ENCODE results near the gene LRRC8B. TPM values are rescaled to one million over a fixed set of nuclear protein-coding genes. Genes with fewer than 3 reads are reported as not detected.

The LRRC8B gene
- total RNA-seq, 4 donors from 2014 or later: 7.0 to 10.5 (median 8.7) TPM

- DNase-seq: no peak
- Histone ChIP-seq H3K4me3 (no peak overlapping the region), H3K36me3 (no peaks in the 10 kb centered on the region), H3K27ac (no peak overlapping the region), H3K27me3 (no peaks in the 10 kb centered on the region), H3K9me3 (no peaks in the 10 kb centered on the region), H3K4me1 (no peaks in the 10 kb centered on the region)
- 71 to 76% methylated on average over 3 to 6 of the region's 6 CpGs for WGBS, 2 donors (ENCODE audit: low coverage in 1 of 2)
- intact Hi-C loops (cut with DNase I; ENCODE audit: low total_unique reads) (loop anchor here (10.0 kb wide), 1 partner anchor 118 kb away; no protein-coding TSS in a partner anchor), in situ Hi-C loops (cut with MboI; ENCODE audit: low pct_ligation_motif_present in 1 of 4, low pct_unique_long_range_greater_than_20kb in 1 of 4, low sequenced_read_pairs in 3 of 4) (loop anchor here in 1 of 4 donors (10.0 kb wide), 1 partner anchor 128 kb away; no protein-coding TSS in a partner anchor)
- TF ChIP-seq CTCF (IDR thresholded peaks at IDR 0.05): no peak
- TF ChIP-seq POLR2A (IDR thresholded peaks at IDR 0.05): no peak
- no peak for TF ChIP-seq EP300 (IDR thresholded peaks at IDR 0.05; ENCODE audit: low read depth)
- TF ChIP-seq POLR2AphosphoS5 (IDR thresholded peaks at IDR 0.05): no peak
Measured at GRCh38 chr1:89602871-89603404, 78.3 kb downstream of the LRRC8B start.

DNA sequence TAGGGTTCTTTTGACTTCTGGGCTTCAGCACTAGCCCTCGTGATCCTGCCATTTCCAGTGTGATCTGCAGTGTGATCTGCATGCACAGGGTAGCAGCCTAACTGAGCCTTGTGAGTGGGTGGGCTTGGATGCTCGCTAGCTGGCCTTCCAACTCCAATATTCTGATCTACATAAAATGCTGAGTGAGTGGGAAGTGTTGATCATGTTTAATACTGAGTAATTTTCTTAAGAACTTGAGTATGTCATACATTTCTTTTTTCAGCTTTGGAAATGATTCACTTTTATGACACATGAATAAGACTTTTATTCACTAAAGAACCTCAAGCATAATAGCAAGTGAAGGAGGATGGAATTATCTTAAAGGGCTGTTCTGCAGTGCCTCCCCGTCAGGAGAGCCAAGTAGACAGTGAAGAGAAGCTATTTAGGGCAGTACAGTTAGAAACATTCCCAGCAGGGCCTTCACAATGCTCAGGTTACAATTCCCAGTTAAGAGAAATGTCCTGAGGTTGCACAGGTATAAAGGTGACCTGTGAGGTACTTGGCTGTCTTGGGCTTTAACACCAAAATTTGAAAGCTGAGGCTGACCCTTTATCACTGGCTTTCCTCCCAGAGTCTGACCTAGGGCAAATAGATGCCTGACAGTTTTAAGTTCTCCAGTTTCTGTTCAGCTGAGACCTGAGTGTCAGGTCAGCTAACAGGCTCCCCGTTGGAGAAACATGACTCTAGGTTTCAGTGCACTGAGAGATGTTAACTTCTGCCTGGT, 79.2 kb downstream of the LRRC8B start:
- no peaks in the 10 kb centered on the region for H3K9me3 ChIP-seq
- H3K36me3 ChIP-seq: no peaks in the 10 kb centered on the region
- no peak for TF ChIP-seq POLR2AphosphoS5 (IDR thresholded peaks at IDR 0.05)
- TF ChIP-seq CTCF (IDR thresholded peaks at IDR 0.05): no peak
- no peak for TF ChIP-seq EP300 (IDR thresholded peaks at IDR 0.05; ENCODE audit: low read depth)
- no peak for TF ChIP-seq POLR2A (IDR thresholded peaks at IDR 0.05)
- intact Hi-C loops (cut with DNase I; ENCODE audit: low total_unique reads) (loop anchor here (10.0 kb wide), 1 partner anchor 119 kb away; no protein-coding TSS in a partner anchor), in situ Hi-C loops (cut with MboI; ENCODE audit: low pct_ligation_motif_present in 1 of 4, low pct_unique_long_range_greater_than_20kb in 1 of 4, low sequenced_read_pairs in 3 of 4) (loop anchor here in 1 of 4 donors (10.0 kb wide), 1 partner anchor 129 kb away; no protein-coding TSS in a partner anchor)
- WGBS, 2 donors (ENCODE audit: low coverage in 1 of 2): 34 to 68% methylated on average over 2 to 4 of the region's 4 CpGs
- H3K4me1 ChIP-seq: no peaks in the 10 kb centered on the region
- no peak overlapping the region for H3K4me3 ChIP-seq
- no peak for DNase-seq
- H3K27me3 ChIP-seq: no peaks in the 10 kb centered on the region
- H3K27ac ChIP-seq: no peak overlapping the region

DNA sequence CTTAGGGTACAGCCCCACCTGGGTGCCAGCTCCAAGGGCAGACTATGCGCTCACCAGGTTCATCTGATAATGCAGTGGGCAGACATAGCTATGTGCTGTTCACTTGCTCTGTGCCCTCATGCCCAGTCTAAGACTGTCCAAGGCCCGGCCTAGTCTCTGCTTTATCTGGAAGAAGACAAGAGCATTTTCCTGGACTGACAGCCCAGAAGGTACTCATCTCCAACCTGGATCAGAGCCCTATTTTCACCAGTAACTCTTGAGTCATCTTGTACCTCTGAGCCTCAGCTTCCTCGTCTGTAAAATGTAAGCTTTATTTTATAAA, 79.7 kb downstream of the LRRC8B start:
- Histone ChIP-seq H3K9me3 (no peaks in the 10 kb centered on the region), H3K4me3 (no peak overlapping the region), H3K4me1 (no peaks in the 10 kb centered on the region), H3K27me3 (no peaks in the 10 kb centered on the region), H3K27ac (no peak overlapping the region), H3K36me3 (no peaks in the 10 kb centered on the region)
- 86 to 100% methylated on average over 1 to 3 of the region's 3 CpGs for WGBS, 2 donors (ENCODE audit: low coverage in 1 of 2)
- intact Hi-C loops (cut with DNase I; ENCODE audit: low total_unique reads) (loop anchor here (10.0 kb wide), 1 partner anchor 120 kb away; no protein-coding TSS in a partner anchor), in situ Hi-C loops (cut with MboI; ENCODE audit: low pct_ligation_motif_present in 1 of 4, low pct_unique_long_range_greater_than_20kb in 1 of 4, low sequenced_read_pairs in 3 of 4) (loop anchor here in 1 of 4 donors (10.0 kb wide), 1 partner anchor 130 kb away; no protein-coding TSS in a partner anchor)
- TF ChIP-seq CTCF (IDR thresholded peaks at IDR 0.05) (no peak), POLR2A (IDR thresholded peaks at IDR 0.05) (no peak), EP300 (IDR thresholded peaks at IDR 0.05; ENCODE audit: low read depth) (no peak), POLR2AphosphoS5 (IDR thresholded peaks at IDR 0.05) (no peak)
- no peak for DNase-seq

DNA sequence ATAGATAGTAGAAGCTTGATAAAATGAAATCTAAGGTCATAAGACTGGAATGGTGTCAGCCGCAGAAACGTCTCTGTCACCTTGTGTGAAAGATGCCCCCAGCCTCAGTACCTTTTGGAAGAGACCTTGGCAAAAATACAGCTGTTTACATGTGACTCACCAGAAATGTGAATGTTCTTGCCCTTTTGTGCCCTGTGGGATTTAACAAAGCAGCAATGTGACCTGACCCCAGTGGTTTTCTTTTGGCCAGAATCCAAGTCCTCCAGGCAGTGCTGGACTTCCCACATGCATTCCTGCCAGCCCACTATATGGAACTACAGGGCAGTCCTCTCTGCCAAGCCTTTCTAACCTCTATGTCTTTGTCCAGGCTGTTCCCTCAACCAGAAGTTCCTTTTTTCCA, 81.1 kb downstream of the LRRC8B start:
- Histone ChIP-seq H3K4me1 (no peaks in the 10 kb centered on the region), H3K36me3 (no peaks in the 10 kb centered on the region), H3K4me3 (no peak overlapping the region), H3K27ac (no peak overlapping the region), H3K9me3 (no peaks in the 10 kb centered on the region), H3K27me3 (no peaks in the 10 kb centered on the region)
- no peak for DNase-seq
- TF ChIP-seq EP300 (IDR thresholded peaks at IDR 0.05; ENCODE audit: low read depth): no peak
- TF ChIP-seq CTCF (IDR thresholded peaks at IDR 0.05): no peak
- no peak for TF ChIP-seq POLR2A (IDR thresholded peaks at IDR 0.05)
- TF ChIP-seq POLR2AphosphoS5 (IDR thresholded peaks at IDR 0.05): no peak
- intact Hi-C loops (cut with DNase I; ENCODE audit: low total_unique reads) (loop anchor here (10.0 kb wide), 1 partner anchor 121 kb away; no protein-coding TSS in a partner anchor), in situ Hi-C loops (cut with MboI; ENCODE audit: low pct_ligation_motif_present in 1 of 4, low pct_unique_long_range_greater_than_20kb in 1 of 4, low sequenced_read_pairs in 3 of 4) (loop anchor here in 1 of 4 donors (10.0 kb wide), 1 partner anchor 131 kb away; no protein-coding TSS in a partner anchor)
- 40 to 87% methylated on average over 1 to 2 of the region's 2 CpGs for WGBS, 2 donors (ENCODE audit: low coverage in 1 of 2)
